SK-N-SH (cell line): ENCODE data around the gene FOXK1.

ENCODE experiments used
- ELF1 ChIP-seq: IDR thresholded peaks from 2 replicates; pipeline ENCODE4 v1.4.0; 2012
- EP300 ChIP-seq, 2 experiments: IDR thresholded peaks; 2 replicates each; pipeline versions ENCODE4 v1.4.0 to v1.6.1; 2012; ENCODE audit warnings: borderline replicate concordance in 1 of 2, low read depth in 1 of 2, low read length in 1 of 2
- EZH2phosphoT487 ChIP-seq: fragments of 200-600 bp; sonication (generic); IDR thresholded peaks from 2 replicates; pipeline ENCODE4 v1.6.1; 2017; ENCODE audit warnings: low read depth, mixed run types, mild to moderate bottlenecking, antibody characterized with exemption, moderate library complexity, borderline replicate concordance
- JUND ChIP-seq: IDR thresholded peaks from 2 replicates; pipeline ENCODE4 v1.4.0; 2012
- POLR2AphosphoS5 ChIP-seq: IDR thresholded peaks from 2 replicates; pipeline ENCODE4 v1.6.1; 2012; ENCODE audit warnings: low read depth, low read length
- RFX5 ChIP-seq: IDR thresholded peaks from 2 replicates; pipeline ENCODE4 v1.6.1; 2012; ENCODE audit warnings: mild to moderate bottlenecking, improper control_type of control experiment, low read length
- RXRA ChIP-seq: IDR thresholded peaks from 2 replicates; pipeline ENCODE4 v1.4.0; 2012; ENCODE audit warnings: low read depth, mild to moderate bottlenecking, borderline replicate concordance
- SIN3A ChIP-seq: IDR thresholded peaks from 2 replicates; pipeline ENCODE4 v1.6.1; 2012; ENCODE audit warnings: low read depth, mild to moderate bottlenecking, low read length, moderate library complexity, borderline replicate concordance
- TF ChIP-seq, protein P1 (sequence below): fragments of 200-600 bp; sonication (generic); IDR thresholded peaks from 2 replicates; pipeline ENCODE4 v1.6.1; 2017; ENCODE audit warnings: antibody characterized with exemption, mild to moderate bottlenecking, moderate library complexity
- TF ChIP-seq, protein P2 (sequence below): fragments of 150-350 bp; IDR thresholded peaks from 2 replicates; pipeline ENCODE4 v1.6.1; 2017; ENCODE audit warnings: antibody characterized with exemption, low read length, low read depth, borderline replicate concordance

DNA sequence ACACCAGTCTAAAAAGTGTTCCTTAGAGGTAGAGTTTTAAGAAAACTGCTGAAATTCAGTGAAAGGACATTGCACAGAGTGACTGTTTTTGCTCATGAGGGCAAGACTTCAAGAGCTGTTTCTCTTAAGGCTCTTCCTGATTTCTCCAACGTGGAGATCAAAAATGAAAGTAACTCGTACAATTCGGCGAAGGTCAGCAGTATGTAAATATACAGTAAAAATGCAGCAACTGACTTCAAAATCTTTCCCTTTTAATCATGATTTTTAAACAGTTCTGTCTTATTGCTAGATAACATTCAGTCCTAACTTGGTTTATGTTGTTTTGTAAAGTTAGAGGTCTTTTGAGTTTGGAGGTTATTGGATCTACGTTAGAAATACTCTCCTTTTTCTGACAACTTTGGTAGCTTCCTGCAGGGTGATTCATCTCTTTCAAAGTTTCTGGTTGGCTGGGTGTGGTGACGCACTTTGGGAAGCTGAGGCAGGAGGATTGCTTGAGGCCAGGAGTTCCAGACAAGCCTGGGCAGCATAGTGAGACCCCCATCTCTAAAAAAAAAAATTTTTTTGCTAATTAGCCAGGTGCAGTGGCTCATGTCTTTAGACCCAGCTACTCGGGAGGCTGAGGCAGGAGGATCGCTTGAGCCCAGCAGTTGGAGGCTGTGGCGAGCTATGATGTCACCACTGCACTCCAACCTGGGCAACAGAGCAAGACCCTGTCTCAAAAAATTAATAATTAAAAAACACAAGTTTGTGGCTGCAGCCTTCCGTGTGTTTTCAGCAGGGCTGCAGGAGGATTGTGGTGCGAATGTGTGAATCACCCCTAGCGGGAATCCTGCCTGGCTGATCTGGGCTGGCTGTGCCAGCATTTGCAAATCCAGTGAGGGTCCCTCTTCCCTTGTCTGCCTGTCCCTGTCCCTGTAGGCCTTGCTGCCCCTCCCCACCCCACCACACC, 64.2 kb downstream of the FOXK1 start:
- TF ChIP-seq ELF1 (no peak), RXRA (no peak), EP300 (IDR thresholded peaks at IDR 0.05; ENCODE audit: borderline replicate concordance in 1 of 2, low read depth in 1 of 2, low read length in 1 of 2) (no peak), POLR2AphosphoS5 (no peak), JUND (no peak), SIN3A (no peak), RFX5 (no peak), EZH2phosphoT487 (no peak)
- TF ChIP-seq, protein P1, sequence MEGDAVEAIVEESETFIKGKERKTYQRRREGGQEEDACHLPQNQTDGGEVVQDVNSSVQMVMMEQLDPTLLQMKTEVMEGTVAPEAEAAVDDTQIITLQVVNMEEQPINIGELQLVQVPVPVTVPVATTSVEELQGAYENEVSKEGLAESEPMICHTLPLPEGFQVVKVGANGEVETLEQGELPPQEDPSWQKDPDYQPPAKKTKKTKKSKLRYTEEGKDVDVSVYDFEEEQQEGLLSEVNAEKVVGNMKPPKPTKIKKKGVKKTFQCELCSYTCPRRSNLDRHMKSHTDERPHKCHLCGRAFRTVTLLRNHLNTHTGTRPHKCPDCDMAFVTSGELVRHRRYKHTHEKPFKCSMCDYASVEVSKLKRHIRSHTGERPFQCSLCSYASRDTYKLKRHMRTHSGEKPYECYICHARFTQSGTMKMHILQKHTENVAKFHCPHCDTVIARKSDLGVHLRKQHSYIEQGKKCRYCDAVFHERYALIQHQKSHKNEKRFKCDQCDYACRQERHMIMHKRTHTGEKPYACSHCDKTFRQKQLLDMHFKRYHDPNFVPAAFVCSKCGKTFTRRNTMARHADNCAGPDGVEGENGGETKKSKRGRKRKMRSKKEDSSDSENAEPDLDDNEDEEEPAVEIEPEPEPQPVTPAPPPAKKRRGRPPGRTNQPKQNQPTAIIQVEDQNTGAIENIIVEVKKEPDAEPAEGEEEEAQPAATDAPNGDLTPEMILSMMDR, result no peak
- TF ChIP-seq, protein P2, sequence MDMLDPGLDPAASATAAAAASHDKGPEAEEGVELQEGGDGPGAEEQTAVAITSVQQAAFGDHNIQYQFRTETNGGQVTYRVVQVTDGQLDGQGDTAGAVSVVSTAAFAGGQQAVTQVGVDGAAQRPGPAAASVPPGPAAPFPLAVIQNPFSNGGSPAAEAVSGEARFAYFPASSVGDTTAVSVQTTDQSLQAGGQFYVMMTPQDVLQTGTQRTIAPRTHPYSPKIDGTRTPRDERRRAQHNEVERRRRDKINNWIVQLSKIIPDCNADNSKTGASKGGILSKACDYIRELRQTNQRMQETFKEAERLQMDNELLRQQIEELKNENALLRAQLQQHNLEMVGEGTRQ, result no peak
